ENCODE data around the gene TCEANC.
"Not testable (repeated sequence)": the region's sequence is repeated elsewhere in the genome, so short reads cannot be mapped to it uniquely, and the experiment has no call there.

GRCh38 chrX:13637224-13637623 lies 15.7 kb upstream of the TCEANC start:
- TF ChIP-seq, protein P1, sequence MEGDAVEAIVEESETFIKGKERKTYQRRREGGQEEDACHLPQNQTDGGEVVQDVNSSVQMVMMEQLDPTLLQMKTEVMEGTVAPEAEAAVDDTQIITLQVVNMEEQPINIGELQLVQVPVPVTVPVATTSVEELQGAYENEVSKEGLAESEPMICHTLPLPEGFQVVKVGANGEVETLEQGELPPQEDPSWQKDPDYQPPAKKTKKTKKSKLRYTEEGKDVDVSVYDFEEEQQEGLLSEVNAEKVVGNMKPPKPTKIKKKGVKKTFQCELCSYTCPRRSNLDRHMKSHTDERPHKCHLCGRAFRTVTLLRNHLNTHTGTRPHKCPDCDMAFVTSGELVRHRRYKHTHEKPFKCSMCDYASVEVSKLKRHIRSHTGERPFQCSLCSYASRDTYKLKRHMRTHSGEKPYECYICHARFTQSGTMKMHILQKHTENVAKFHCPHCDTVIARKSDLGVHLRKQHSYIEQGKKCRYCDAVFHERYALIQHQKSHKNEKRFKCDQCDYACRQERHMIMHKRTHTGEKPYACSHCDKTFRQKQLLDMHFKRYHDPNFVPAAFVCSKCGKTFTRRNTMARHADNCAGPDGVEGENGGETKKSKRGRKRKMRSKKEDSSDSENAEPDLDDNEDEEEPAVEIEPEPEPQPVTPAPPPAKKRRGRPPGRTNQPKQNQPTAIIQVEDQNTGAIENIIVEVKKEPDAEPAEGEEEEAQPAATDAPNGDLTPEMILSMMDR (conservative IDR thresholded peaks at IDR 0.05 in 1 of 2, IDR thresholded peaks at IDR 0.05 in 1 of 2; ENCODE audit: low read depth in 1 of 2, low read length in 2 of 2) = not testable (repeated sequence)
- not testable (repeated sequence) for TF ChIP-seq EZH2 (IDR thresholded peaks at IDR 0.05; ENCODE audit: low read length, missing control alignments)

Data from fibroblast of lung (primary cell).